ENCODE measurements around the gene KIAA0753.

- TF ChIP-seq ZNF239 (CRISPR knock-in tag; IDR thresholded peaks at IDR 0.05) (no peak), TEAD2 (tag; IDR thresholded peaks at IDR 0.05) (no peak), ZNF324 (CRISPR knock-in tag; IDR thresholded peaks at IDR 0.05) (no peak), POLR2A (conservative IDR thresholded peaks at IDR 0.05) (no peak), MYNN (IDR thresholded peaks at IDR 0.05) (no peak), MYNN (CRISPR knock-in tag; IDR thresholded peaks at IDR 0.05) (no peak), RBM17 (IDR thresholded peaks at IDR 0.05; ENCODE audit: borderline replicate concordance, low read depth, low read length) (no peak), EP300 (IDR thresholded peaks at IDR 0.05; ENCODE audit: low read length) (no peak), POLR2AphosphoS2 (IDR thresholded peaks at IDR 0.05; ENCODE audit: low read length) (no peak), MAX (CRISPR knock-in tag; IDR thresholded peaks at IDR 0.05) (no peak), CTCF (IDR thresholded peaks at IDR 0.05 in 2 of 3, conservative IDR thresholded peaks at IDR 0.05 in 1 of 3; ENCODE audit: insufficient read depth in 2 of 3, low read depth in 1 of 3, low read length in 3 of 3) (no peak), MTA2 (IDR thresholded peaks at IDR 0.05; ENCODE audit: low read depth) (no peak), ETV6 (IDR thresholded peaks at IDR 0.05; ENCODE audit: borderline replicate concordance in 1 of 2, low read depth in 2 of 2, low read length in 1 of 2) (no peak), ETV6 (CRISPR knock-in tag; IDR thresholded peaks at IDR 0.05; ENCODE audit: borderline replicate concordance) (no peak), GTF2A2 (tag; IDR thresholded peaks at IDR 0.05) (no peak), SMAD3 (CRISPR knock-in tag; conservative IDR thresholded peaks at IDR 0.05) (no peak)
Observed at GRCh38 chr17:6546069-6546718, 94.3 kb downstream of the KIAA0753 start.

Measured in K562 (cell line).